ENCODE data around the gene TPST2.

The TPST2 gene

GRCh38 chr22:26479043-26479791 is 110.7 kb downstream of the TPST2 start:
- no peak for DNase-seq (ENCODE audit: low read depth in 2 of 2, low spot score in 1 of 2)

GRCh38 chr22:26477341-26477731 is 112.6 kb downstream of the TPST2 start:
- DNase-seq (ENCODE audit: low read depth in 2 of 2, low spot score in 1 of 2) = no peak

- DNase-seq (ENCODE audit: low read depth in 2 of 2, low spot score in 1 of 2) = no peak
Measured at GRCh38 chr22:26476705-26477340, 113.1 kb downstream of the TPST2 start.

GRCh38 chr22:26474682-26475081 is 115.2 kb downstream of the TPST2 start:
- DNase-seq (ENCODE audit: low read depth in 2 of 2, low spot score in 1 of 2) = no peak
